ENCODE data around the gene AGBL1.

AGBL1 gene

DNA sequence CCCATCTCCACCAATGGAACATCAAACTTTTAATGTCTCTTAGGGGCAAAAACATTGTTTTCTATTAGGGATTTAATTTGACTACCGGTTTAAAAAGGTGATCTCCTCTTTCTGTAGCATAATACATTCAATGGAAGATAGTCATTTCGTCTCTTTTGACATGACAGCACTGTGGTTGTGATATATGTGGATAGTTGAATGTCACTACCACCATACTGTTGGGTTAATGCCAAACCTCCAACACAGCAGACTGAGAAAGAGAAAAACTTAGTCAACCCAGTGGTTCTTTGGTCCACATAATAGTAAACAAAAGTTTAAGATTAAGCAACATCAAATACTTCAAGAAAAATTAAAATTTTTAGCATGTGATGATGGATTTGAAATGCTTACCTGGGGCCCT lies 530.4 kb downstream of the AGBL1 start:
- no peak for DNase-seq

DNA sequence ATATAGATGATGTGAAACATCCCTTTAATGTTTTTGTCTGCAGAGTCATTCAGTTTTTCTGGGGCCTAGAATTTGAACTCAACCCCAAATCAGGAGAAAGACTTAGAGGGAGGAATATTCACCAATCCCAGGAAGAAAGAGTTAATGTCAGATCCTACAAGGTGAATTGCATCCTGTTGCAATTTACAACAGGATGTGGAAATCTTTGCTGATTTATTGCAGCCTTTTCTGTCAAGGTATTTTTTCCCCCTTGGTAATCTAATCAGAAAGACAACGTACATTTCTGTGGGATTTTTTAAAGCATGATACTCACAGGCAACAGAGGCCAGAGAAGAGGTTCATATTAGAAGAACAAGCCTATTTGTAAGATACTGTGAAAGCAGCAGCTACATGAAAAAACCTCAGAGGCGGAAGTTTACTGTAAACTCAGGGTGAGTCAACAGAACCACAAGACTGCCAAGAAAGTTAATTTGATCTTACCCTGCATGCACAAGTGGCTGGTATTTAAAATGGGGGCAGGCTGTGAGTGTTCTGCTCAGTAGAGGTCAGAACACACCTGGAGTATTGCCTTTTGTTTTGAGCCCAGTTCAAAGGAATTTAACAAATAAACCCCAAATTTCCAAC lies 531.9 kb downstream of the AGBL1 start:
- DNase-seq = no peak

DNA sequence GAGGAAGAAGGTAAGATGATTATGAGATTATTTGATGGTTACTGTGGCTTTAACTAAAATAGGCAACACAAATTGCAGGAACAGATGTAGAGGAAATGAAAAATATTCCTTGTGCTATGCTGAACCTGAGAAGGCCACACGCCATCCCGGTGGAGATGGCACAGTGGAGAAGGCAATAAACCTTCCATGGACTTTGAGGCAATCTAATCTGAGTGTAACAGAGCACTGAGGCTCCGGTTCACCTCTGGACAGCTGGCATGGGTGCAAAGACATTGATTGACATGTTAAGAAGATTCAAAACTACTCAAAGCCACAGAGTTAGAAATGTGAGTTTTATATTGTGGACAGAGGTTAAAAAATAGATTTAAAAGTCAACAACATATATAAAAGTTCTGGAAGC lies 535.7 kb downstream of the AGBL1 start:
- DNase-seq = no peak

DNA sequence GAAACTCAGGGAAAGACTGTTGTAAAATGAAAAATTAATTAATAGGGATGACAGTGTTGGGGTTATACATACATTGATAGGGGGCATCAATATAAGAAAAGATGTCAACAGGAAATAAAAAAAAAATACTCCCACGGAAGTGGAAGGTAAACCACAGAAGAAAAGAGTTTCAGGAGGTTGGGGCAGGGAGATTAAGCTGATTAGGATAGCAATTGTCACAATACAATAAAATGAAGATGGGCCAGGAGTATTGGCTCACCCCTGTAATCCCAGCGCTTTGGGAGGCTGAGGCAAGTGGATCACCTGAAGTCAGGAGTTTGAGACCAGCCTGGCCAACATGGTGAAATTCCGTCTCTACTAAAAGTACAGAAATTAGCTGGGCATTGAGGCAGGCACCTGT lies 536.1 kb downstream of the AGBL1 start:
- DNase-seq = no peak

DNA sequence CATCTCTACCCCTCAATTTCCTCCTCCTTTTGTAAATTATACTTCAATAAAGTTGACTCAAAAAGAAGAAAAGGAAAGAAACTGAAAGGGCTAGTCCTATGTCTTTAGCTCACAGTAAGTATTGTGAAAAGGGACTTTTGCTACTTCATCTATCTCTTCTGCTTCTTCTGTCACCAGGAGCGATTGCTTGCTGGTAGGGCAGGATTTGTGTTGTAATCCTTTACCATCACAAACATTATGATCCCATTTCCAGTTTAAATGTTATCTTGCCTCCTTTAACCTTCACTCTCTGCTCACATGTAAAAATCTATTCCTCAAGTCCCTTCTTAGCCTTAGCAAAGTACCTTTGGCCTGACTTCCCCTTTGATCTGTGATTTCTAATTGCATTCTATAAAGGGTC lies 537.1 kb downstream of the AGBL1 start:
- no peak for DNase-seq

DNA sequence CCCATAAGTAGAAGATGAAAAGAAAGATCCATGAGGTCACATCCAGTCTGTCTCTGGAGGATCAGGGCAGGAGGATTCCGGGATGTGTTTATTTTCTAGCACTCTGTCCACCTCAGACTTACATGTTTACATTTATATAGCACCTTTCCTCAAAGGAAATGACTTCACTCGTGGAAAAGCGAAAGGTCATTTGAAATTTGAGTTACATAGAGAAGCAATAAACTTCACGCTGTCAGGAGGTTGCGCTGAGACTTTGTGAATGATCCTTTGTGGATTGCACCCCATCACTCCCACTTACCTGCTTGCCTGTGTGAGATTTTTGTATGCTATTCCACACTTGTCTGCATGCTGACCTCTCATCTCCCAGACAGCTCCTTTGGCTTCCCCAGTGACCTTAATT lies 540.5 kb downstream of the AGBL1 start:
- DNase-seq = no peak

DNA sequence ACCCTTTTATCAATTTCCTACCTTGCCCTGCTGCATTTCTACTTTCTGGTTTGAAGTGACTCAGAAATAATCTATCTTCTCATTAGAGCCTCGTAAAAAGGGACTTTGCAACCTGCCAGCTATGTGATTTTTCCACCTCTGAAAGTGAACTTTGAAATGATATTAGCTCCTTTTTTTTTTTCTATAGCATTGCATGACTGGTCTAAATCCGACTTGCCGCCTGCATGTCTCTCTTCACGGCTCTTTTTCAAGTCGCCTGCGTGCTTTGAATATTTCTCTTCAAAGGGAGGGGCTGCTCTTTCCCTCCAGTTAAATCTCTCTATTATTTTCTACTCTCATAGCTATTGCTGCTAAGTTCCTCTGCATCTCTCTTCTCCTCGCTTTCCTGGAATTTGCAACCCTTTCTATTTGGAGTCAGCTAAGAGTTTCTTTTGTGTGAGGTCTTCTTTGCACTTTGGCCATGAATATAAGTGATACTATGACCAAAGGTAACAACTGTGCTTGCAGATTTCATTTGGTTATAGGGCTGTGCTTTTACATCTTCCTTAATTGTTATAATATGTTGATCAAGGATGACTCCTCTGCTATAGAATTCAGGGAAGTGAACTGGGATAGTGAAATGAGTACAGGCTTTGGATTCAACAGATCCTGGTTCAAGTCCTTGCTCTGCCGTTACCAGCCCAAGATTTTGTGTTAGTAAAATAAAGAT lies 541.1 kb downstream of the AGBL1 start:
- no peak for DNase-seq

DNA sequence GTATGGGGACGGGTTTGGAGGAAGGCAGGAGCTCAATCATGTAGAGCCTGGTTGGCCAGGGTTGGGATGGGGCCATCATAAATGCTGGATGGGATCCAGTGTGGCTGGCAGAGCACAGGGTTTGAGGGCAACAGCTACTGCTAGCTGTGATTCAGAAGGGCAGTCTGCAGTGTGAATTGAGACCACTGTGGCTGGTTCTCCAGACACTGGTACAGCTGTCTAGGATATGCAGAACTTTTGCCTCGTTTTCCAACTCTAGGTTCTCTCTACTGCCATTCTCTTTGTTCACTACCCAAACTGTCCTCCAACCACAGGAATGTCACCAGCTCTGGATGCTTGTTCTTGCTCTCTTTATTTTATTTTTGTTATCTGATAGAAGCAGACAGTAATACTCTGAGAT lies 543.6 kb downstream of the AGBL1 start:
- no peak for DNase-seq

DNA sequence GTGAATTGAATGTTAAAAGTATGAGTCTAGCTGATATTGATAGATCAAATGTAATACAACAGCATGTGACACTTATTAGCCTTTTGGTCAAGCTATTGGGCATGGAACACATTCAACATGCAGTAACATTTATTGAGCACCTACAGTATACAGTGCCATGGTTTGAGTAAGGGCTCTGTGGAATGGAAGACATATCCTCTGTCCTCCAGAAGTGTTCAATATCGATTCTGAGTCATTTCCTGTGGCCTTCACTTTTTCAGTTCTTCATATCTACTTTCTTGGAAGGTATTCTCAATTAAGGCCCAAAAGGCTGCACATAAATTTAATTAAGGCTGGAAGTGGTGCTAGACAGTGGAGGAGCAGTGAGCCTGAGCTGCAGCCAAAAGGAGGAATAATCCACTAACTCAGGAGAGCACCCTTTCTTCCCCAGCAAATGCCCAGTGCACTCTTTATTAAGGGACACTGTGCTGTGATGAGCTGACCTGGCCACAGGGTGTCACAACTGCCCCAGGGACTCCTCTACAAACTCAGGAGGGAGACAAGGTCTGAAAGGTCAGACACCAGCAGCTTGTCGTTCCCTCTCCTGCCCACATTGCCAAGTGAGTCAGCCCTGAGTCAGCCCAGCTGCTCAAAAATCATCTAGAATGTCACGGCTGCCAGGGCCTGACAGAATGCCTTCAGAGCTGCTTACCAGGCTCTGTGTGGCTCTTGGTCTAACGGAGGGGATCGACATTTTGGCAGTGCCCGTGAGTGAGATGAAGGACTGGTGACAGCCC lies 544.8 kb downstream of the AGBL1 start:
- peak; percentile 17 for DNase-seq

DNA sequence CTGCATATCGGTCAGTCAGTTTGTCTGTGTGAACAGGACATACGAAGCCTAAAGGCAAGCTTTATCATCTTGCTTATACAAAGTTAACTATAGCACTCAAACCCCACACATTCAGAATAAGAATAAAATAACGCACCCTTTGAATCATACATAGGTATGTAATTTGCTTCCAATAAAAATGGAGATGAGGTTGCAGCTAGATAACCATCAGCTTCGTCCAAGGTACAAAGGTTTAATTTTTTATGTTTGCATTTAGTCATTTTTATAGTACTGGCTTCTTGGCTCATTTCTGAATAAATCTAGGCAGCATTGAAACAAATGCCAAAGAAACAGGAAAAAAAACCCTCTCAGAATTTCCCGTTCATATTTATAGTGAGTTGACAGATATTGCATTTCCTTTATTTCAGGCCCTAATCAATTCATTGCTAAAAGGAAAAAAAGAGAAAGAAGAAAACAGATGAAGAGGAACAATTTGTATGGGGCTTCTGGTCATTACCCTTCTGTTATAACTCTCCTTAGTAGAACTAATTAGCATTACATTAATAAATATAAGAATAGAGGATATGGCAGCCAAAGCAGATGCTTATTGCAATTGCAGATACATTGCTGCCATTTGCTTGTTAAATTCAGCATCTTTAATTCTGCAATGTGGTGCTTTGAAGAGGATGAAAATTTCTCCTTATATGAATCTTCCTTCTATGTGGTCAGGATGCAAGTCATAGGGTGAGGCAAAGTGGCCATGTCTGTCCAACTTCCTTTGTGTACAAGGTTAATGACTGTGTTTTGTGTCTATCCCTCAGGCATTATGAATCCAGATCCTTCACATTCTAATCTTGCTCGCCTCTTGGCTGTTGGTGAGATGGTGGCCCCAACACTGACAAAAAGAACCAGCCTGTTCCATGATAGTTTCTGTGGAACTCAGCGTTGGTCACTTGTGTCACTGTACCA lies 550.0 kb downstream of the AGBL1 start:
- no peak for DNase-seq

DNA sequence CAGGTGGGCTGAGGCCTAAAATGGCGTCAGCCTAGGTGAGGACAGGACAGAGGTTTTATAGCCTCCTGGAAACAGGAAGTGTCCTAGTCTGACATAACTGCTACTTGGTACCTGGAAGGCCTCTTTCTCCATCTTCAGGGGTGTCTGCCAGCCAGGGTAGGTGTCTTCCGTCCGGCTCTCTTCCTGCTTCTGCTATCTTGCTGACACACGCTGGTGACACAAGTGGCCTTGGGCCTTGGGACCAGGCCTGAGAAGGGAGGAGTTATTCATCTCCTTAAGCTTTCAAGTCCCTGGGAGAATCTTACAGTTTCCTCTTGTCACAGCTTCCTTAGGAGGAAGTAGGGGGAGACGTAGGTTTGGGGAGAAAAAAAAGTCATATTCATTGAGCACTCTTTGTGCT lies 551.3 kb downstream of the AGBL1 start:
- no peak for DNase-seq

DNA sequence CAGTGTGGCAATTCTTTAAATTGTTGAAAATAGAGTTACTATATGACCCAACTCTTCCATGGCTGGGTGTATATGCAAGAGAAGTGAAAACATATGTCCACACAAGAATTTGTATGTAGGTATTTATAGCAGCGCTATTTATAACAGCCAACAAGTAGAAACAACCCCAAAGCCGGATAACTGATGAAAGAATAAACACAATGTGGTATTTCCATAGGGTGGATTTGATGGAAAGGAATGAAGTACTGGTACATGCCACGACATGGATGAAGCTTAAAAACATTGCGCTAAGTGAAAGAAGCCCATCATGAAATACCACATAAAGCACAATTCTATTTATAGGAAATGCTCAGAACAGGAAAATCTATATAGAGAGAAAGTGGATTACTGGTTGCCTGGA lies 554.5 kb downstream of the AGBL1 start:
- DNase-seq = no peak

DNA sequence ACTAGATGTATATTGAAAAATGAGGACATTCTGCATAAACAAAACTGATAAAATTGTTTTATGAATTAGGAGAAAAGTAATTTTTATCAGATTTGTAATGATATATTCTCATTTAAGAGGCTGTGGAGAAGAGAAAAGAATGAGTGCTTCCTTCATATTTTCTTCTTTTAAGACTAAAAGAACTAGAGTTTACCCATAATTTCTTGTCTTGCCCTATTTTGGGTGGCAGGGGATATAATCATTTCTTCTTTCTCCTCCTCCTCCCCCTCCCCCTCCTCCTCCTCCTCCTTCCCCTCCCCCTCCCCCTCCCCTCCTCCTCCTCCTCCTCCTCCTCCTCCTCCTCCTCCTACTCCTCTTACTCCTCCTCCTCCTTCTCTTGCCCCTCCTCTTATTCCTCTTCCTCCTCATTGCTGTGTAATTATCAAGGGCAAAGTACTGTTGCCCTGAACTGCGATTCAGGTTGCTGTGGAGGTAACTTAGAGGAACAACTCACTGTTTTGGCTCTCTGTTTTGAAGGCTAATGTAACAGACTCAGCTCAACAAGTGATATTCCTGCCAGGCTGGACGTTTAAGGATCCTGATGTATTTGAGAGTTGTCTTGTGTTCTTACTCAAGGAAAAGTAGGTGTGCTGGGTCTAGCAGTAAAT lies 555.4 kb downstream of the AGBL1 start:
- no peak for DNase-seq

DNA sequence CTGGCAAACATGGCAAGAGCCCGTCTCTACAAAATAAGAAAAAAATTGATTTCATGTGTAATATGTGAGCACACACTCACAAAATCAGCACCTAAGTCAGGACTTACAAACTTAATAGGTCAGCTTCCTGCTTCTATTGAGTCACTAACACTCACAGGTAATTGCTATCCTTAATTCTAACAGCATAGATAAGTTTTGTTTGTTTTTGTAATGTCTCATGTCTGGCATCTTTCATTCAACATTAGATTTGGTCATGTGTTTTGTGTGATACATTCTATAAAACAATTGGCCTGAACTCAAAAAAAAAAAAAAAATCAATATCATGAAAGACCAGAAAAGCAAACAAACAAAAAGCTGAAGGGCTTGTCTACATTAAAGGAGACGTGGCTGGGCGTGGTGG lies 564.7 kb downstream of the AGBL1 start:
- no peak for DNase-seq

DNA sequence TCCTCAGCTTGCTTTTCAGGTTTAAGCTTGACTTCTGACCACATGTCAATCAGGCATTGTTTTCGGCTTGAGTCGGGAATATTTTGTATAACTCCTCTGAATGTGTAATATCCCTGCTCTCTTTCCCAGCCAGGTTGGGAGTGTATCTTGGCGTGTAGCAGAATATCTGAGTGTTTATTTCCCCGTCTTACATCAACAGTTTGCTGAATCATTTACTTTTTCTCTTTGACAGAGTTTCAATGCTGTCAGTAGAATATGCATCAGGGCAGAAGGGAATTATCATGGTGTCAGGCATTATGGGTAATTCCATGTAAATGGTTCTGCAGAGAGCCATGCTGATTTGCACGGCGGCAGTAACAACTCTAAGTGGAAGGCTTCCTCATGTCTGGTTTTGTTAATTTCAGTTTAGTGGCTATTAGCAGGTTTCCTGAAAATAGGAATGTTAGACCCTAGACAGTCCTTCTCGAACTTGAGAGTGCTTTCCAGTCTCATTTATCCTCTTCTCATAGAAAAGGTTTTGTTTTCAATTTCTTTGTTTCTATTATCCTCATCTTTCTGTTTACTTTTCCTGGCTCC lies 566.3 kb downstream of the AGBL1 start:
- DNase-seq = no peak

DNA sequence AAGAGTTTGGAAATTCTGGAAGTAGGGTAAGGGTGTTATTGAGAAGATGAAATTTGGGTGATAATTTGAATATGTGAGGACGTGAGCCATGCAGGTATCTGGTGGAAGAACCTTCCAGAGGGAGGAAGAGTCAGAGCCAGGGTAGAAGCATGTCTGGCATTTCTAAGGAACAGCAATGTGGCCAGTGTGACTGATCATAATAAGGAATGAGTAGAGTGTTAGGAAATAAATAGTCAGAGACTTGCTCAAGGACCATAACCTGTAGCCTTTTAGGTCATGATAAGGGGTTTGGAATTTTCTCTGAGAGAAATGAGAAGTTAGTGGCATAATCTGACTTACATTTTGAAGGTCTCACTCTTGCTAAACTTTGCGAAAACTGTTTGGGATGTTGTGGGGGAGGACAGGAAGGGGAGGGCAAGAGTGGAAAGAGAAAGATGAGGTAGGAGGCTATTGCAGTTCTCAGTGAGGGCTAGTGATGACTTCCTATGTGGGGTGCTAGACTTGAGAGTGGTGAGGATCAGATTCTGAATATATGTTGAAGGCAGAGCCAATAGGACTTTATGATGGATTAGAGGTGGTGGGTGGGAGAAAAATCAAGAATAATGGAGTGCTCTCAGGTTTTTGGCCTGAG lies 568.3 kb downstream of the AGBL1 start:
- DNase-seq = no peak

DNA sequence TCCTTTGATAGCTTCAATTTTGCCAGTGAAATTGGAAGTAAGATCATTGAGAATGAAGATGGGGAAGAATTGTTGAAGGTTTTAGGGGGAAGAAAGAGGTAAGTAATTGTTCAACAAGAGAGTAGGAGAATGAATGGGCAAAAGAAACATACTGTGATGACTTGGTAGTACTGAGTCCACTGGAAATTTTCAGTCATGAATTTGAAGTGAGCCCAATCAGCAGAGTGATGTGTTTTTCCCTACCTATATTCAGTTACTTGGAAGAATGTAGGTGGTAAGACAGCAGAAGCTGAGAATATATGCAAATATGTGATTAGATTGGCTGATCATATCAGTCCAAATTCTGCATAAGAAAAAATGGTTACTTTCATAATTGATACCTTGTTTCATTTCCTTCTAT lies 569.6 kb downstream of the AGBL1 start:
- no peak for DNase-seq

DNA sequence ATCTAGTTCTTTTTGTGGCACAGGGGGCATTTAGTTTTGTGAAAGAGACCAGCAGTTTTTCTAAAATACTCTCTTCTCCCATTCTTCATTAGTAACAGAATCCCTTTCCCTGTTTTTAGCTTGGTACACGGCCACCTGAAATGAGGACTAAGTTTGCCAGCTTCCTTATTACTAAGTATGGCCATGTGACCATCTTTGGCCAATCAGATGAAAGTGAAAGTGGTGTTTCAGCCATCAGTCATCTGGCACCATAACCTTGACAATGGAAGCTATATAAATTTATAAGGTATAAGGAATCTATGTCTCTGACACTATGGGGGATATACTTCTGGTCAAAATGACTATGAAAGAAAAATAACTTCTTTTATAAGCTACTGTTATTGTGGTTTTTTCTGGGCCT lies 570.4 kb downstream of the AGBL1 start:
- no peak for DNase-seq

DNA sequence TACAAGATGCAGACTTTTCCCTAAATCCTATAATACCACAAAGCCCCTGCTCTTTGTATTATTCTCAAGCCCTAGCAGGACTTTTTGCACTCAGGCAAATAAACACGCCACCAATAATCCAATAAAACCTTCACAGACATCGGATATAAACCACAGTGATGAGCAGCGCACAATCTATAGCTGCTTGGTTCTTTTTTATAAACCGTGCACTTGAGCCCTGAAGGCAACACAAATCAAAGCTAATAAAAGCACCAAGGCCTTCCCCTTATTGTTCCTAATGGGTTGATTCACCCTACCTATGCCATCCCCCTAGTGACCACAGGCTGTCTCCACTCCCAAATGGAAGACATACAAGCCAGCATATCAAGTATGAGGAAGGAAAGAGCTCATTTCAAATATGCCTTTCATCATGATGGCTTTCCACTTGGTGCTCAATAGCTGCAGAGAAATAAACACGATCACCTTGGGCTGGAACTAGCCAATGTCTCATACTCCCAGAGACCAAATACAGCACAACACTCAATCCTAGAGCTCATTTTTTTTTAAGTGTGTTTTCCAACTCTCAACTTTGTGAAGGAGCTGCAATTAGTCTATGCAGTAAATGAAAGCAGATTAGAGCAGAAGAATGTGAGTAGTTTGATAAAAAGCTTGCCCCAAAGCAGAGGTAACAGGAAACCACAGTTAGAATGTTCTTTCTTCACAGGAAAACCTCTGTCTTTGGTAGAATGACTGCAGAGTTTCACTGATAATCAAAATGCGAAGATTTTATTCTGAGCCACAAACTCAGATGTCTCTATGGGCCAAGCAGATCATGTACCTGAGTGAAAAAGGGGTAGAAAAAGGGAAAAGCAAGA lies 573.9 kb downstream of the AGBL1 start:
- no peak for DNase-seq

DNA sequence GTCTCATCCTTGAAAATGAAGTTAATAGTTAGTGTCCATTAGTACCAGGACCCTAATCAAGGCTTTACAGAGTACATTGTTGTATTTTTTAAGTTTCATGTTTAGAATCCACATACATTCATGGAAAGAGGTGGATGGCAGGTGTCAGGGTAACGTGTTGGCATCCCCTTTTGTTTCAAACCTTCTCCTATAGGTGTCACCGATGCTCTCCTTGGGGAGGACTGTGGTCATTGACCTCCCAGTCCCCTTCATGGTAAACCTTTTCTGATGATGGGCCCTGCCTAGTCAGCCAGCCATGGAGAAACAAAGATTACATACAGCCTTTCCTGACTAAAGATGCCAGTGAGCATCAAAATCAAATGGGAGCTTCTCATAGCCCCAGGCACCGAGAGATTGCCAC lies 574.8 kb downstream of the AGBL1 start:
- no peak for DNase-seq

DNA sequence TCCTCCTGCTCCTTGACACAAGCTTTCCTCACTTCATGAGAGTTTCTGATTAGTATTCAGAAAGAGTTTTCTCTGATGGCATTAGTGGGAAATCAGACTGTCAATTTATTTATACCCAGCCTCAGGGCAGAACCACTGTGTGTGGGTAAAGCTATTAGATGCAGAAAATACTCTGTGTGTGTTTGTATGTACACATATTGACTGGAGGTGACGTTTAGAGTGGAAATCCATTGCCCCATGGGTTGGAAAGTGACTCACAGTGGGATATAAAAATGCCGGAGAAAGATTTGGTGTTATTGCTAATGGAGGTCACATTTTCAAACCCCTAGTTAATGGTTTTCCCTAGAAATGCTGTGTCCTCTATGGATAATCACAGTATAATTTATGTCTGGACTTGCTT lies 577.6 kb downstream of the AGBL1 start:
- DNase-seq = no peak

Measured in NCI-H69 (cell line).